Hindlimb muscle (tissue), 1 donor: ENCODE results near the gene ELMO1. TPM values are rescaled to one million over a fixed set of nuclear protein-coding genes. Genes with fewer than 3 reads are reported as not detected.

Experiments used
- DNase-seq: peaks from one replicate; pipeline ENCODE4 v3.0.0-alpha.2; 2013
- polyA plus RNA-seq: library from polyadenylated mRNA; unstranded; fragments of 120-200 nt; gene quantifications from one replicate; pipeline ENCODE4 v1.2.1, GENCODE V29; 2013; ENCODE audit not compliant: insufficient read length

ELMO1 gene
- polyA plus RNA-seq, 1 donor: 28.3 TPM

- DNase-seq: no peak
Measured at GRCh38 chr7:37084303-37084702, 364.4 kb downstream of the ELMO1 start.

GRCh38 chr7:37083311-37084096, 365.2 kb downstream of the ELMO1 start:
- DNase-seq: peak; percentile 85

GRCh38 chr7:37081436-37081835, 367.2 kb downstream of the ELMO1 start:
- no peak for DNase-seq

GRCh38 chr7:37079420-37079819, 369.2 kb downstream of the ELMO1 start:
- no peak for DNase-seq

- no peak for DNase-seq
Measured at GRCh38 chr7:37076668-37077067, 372.0 kb downstream of the ELMO1 start.

GRCh38 chr7:37074370-37074769, 374.3 kb downstream of the ELMO1 start:
- no peak for DNase-seq

GRCh38 chr7:37071124-37071523, 377.5 kb downstream of the ELMO1 start:
- DNase-seq: no peak

- no peak for DNase-seq
Measured at GRCh38 chr7:37070471-37070870, 378.2 kb downstream of the ELMO1 start.

- DNase-seq: no peak
Measured at GRCh38 chr7:37070031-37070430, 378.6 kb downstream of the ELMO1 start.

- DNase-seq: no peak
Measured at GRCh38 chr7:37069336-37069735, 379.3 kb downstream of the ELMO1 start.

GRCh38 chr7:37068902-37069301, 379.8 kb downstream of the ELMO1 start:
- DNase-seq: no peak

- peak; percentile 16 for DNase-seq
Measured at GRCh38 chr7:37068038-37068437, 380.6 kb downstream of the ELMO1 start.

- DNase-seq: no peak
Measured at GRCh38 chr7:37065779-37066271, 382.8 kb downstream of the ELMO1 start.

- no peak for DNase-seq
Measured at GRCh38 chr7:37062560-37062859, 386.2 kb downstream of the ELMO1 start.

- no peak for DNase-seq
Measured at GRCh38 chr7:37061849-37062559, 386.7 kb downstream of the ELMO1 start.

- no peak for DNase-seq
Measured at GRCh38 chr7:37056234-37056912, 392.3 kb downstream of the ELMO1 start.

GRCh38 chr7:37054624-37055241, 393.9 kb downstream of the ELMO1 start:
- no peak for DNase-seq

GRCh38 chr7:37052705-37053104, 396.0 kb downstream of the ELMO1 start:
- peak; percentile 30 for DNase-seq

- no peak for DNase-seq
Measured at GRCh38 chr7:37050801-37051200, 397.9 kb downstream of the ELMO1 start.

GRCh38 chr7:37048674-37049073, 400.0 kb downstream of the ELMO1 start:
- no peak for DNase-seq

- DNase-seq: no peak
Measured at GRCh38 chr7:37047260-37047659, 401.4 kb downstream of the ELMO1 start.

- no peak for DNase-seq
Measured at GRCh38 chr7:37046531-37047079, 402.1 kb downstream of the ELMO1 start.

- DNase-seq: no peak
Measured at GRCh38 chr7:37045681-37046179, 402.9 kb downstream of the ELMO1 start.
